OCI-M2 (cell line): ENCODE measurements around the gene SERTAD2.

ENCODE experiments used
- DNase-seq: peaks from one replicate; lab custom pipeline; 2025; ENCODE audit not compliant: unreplicated experiment; lab: John Stamatoyannopoulos, UW

SERTAD2 gene, protein sequence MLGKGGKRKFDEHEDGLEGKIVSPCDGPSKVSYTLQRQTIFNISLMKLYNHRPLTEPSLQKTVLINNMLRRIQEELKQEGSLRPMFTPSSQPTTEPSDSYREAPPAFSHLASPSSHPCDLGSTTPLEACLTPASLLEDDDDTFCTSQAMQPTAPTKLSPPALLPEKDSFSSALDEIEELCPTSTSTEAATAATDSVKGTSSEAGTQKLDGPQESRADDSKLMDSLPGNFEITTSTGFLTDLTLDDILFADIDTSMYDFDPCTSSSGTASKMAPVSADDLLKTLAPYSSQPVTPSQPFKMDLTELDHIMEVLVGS

GRCh38 chr2:64653109-64654062 lies at the start of gene SERTAD2:
TSS of gene SERTAD2 (minus strand) at chr2:64653913. CDS start at chr2:64636871, 17,042 bp downstream.
- DNase-seq = no peak

DNA sequence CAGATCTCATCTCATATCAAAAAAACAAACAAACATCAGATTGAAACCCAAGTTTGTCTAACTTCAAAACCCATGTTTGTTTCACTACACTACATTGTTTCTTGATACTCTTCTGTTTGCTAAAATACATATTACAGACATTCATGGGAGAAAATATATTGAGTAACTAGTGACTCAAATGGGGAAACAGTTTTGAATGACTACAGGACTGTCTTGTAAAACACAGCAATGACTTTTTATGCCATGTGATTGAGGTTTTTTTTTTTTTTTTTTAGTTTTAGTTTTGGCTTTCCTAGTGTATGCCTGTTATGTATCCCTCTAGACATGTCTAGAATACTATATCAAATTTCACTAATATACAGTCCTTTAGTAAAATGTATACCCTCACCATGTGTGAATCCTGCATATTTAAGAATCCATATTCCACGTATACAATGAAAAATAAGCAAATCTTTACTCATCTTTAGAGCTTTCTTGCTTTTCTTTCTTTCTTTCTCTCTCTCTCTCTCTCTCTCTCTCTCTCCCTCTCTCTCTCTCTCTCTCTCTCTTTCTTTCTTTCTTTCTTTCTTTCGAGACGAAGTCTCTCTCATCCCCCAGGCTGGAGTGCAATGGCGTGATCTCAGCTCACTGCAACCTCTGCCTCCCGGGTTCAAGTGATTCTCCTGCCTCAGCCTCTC lies 46.6 kb upstream of the SERTAD2 start:
- no peak for DNase-seq

DNA sequence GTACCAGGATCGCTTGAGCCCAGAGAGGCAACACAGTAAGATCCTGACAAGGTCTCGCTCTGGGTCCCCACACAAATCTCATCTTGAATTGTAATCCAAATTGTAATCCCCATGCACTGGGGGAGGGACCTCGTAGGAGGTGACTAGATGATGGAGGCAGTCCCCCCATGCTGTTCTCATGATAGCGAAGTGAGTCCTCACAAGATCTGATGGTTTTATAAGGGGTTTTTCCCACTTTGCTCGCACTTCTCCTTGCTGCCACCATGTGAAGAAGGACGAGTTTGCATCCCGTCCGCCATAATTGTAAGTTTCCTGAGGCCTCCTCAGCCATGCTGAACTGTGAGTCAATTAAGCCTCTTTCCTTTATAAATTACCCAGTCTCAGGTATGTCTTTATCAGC lies 46.0 kb upstream of the SERTAD2 start:
- DNase-seq = no peak

DNA sequence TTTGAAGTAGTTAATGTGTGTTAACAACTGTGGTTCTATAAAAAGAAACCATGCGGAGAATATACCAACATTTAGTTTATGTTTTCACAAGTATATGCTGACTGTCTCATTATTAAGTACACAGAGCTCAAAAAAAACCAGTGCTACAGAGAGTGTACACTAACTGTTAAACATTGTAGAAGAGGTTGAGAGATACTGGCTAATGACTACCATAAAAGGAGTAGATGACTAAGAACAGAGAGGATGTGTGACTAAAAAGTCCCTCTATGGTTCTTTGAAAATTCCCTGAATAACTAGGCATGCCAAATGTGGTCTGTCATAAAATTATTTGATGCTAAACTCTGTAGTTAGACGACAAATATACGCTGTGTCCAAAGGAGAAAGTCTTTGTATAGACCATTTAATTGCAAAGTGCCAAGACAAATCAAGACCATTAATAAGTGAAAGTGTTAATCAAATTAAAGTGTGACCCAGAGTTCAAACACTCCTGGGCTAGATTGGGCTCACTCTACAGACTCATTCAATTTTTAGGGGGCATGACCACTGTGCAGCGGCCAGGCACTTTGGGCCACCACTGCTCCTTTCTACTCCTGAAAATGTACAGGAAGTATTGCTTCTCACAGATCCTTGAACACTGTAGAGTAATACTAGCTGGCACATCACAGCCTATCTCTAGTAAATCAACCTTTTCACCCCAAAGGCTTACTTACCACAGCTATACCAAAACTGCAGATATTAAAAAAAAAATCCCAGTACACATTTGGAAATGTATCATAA lies 45.1 kb upstream of the SERTAD2 start:
- DNase-seq = no peak

DNA sequence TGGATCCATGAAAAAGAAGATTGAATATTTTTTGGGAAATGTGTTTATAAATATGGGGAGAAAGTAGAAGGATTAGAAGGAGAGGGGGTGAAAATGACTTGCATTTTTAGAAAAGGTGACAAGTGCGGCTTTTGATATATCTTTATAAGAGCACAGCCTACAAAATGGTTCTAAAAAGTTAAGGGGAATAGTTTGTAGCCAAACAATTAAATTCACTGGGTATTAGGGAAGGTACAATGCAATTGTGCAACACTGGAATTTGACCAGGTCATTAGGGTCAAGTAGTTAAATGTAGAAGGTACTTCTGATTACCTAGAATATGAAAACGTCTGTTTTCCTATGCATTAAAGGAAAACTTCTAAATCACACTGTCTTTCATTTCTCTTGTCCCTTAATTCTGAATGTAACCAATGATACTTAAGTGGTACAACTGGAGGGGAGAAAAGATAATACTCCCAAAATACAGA lies 44.5 kb upstream of the SERTAD2 start:
- no peak for DNase-seq

DNA sequence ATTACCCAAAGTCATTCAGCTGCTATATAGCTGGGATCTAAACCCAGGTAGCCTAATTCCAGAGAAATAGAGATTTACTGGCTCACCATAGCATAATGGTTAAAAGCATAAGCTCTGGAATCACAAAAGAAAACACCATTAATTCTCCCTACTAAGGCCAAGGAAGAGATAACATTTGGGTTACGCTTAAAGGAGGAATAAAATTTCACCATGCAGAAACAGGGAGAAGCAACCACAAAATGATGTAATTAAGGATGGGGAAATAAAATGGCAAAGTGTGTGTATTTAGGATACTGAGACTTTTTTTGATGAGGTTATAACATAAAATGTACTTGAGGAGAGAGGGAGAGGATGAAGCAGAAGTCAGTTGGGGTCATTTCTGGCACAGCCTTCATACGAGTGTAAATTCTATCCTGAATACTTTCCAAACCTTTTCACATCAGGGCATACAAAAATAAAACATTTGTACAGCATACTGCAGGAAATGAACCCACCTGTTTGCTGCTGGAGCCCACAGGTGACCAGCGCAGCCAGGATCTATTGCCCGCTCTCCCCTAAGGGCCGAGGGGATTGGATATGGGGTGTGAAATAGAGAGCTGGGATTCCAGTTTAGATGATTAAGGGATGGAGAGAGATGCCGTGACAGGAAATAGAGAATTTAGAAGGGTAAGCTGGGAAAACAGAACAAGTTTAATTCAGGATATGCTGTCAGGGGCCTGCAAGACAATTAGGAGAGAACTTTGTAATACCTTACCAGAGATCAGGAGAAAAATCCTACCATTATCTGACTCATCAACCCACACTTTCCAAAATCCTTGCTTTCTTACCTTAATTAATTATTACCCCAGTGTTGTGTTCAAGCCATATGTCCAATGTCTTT lies 43.8 kb upstream of the SERTAD2 start:
- no peak for DNase-seq

DNA sequence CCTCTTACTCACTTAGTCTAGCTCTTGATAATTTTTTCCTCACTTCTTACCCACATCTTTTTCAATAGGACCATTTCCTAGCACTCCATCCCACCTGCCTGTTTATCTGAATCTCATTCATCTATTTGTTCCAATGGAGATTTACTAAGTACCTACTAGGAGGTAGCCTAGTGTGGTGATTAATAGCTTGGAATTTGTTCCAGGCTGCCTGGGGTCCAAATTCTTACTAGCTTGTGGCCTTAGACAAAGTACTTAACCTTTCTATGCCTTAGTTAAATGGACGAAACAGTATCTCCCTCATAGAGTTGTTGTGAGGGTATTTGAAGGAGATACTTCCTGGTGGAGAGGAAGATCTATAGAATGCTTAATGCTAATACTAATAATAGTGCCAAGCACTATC lies 42.9 kb upstream of the SERTAD2 start:
- DNase-seq = no peak

DNA sequence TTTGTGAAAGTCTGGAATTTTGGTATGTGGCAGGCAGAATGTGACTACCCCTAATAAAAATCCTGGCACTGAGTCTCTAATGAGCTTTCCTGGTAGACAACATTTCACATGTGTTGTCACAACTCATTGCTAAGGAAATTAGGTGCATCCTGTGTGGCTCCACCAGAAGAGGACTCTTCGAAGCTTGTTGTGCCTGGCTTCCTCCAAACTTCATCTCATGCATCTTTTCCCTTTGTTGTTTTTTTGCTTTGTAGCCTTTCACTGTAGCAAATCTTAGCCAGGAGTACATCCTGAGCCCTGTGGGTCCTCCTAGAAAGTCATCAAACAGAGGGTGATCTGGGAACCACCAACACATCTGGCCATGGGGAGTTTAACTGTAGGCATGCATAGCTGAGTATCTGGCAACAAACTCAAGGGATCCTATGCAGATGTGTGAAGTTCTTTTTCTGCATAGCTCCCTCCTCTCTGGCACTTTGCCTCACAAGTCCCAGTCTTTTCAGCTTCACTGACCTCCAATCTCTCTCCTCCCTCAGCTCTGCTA lies 42.1 kb upstream of the SERTAD2 start:
- DNase-seq = no peak

DNA sequence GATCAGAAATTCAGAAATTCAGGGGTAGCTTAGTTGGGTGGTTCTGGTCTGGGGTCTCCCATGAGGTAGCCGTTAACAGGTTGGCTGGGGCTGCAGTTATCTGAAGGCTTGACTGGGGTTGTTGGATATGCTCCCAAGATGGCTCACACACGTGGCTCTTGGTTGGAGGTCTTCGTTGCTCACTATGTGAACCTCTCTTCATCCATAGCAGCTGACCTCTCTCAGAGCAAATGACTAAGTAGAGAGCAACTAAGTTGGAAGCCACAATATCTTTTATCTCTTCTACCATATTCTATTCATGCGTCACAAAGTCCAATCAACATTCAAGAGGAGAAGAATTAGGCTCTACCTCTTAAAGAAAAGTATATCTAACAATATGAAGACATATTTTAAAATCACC lies 38.7 kb upstream of the SERTAD2 start:
- no peak for DNase-seq

DNA sequence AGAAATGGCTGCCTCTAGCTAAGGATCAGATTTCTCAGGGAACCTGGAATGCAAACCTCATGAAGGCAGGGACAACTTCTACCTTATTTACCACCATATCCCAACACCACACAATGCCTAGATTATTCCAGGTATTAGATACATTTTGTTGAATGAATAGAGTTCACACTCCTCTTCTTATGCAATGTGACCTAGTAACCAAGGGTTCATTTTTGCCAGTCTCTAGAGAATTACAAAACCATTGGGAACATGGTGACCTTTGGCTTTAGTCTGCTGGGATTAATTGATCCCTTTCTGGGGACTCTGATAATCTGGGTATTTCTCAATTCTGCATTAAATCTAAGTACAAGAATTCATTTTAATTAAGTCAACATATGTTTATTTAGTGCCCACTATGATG lies 35.2 kb upstream of the SERTAD2 start:
- DNase-seq = no peak

DNA sequence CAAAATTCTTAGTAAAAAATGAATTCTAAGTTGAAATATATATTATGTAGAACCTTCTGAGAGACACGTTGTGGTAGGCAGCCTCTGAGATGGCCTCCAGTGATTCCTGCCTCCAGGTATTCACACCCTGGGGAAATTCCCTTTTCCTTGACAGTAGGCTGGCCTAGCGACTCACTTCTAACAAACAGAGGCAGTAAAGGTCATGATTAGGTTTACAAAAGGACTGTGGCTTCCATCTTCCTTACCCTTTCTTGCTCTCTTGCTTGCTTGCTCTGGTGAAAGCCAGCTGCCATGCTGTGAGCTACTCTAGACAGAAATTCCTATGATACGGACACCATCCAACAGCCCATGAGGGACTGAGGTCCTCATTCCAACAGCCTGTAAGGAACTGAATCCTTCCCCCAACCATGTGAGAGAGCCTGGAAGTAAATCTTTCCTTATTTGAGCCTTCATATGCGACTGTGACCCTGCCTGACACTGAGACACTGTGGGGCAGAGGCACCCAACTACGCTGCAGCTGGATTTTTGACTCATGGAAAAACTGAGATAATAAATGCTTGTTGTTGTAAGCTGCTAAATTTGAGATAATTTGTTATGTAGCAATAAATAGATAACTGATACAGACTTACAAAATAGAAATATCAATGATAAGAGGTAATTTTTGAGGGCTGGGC lies 32.7 kb upstream of the SERTAD2 start:
- no peak for DNase-seq

DNA sequence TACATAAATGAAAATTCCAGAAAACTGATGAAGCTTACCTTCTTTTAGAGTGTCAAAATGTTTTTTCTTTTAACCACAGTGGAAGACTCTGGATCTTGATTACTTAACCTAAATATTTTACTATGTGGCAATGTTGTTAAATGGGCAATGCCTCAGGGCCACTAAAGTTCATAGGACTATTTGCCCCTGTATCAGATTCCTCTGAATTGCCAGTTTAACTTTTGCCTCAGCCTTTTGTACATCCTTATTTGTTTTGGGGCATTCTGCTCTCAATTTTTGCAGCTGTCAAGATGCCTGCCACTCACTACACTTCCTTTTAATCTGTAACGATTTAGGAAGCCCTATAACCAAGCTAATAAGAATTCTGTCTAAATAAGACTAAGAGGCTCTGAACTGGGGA lies 31.7 kb upstream of the SERTAD2 start:
- no peak for DNase-seq

- no peak for DNase-seq
Observed at GRCh38 chr2:64683771-64684510, 30.2 kb upstream of the SERTAD2 start.

- DNase-seq = no peak
Observed at GRCh38 chr2:64681479-64681967, 27.8 kb upstream of the SERTAD2 start.

GRCh38 chr2:64679673-64680425 lies 26.1 kb upstream of the SERTAD2 start:
- no peak for DNase-seq

DNA sequence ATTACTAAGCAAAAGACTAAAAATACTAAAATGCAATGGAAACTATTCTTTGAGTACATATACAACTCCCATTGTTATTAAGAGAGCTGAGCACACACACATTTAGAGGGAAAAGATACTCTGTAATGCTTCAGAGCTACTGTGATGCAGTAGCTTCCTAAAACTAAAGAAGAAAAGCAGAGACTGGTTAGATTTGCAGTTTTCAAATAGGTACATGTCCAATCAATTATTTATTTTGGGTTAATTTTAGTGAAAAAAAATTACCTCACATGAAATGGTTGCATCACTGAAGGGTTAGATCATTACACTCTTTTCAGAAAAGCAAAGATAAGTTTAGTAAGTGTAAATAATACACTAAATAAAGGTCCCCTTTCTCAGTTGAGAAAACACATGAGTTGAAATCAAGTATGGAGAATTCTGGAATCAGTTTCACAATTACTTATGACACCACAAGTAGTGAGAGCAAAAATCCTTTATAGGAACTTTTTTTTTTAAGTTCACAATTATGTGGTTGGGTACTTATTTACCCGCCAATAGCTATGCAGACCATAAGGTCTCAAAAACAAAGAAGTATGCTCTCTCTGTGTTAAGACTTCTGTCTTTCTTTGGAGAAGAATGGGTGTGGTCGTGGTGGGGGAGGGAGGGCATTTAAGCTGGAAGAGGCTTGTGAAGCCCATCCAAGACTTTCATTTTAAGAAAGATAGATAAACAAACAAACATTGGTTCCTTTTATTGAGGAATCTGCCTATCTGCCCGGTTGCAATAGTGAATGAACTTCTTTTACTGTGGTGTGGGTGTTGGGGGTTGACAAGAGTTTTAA lies 25.3 kb upstream of the SERTAD2 start:
- DNase-seq = no peak

GRCh38 chr2:64677530-64677929 lies 23.8 kb upstream of the SERTAD2 start:
- DNase-seq = no peak
